WTC11 (cell line): ENCODE results near the gene IZUMO4. TPM values are rescaled to one million over a fixed set of nuclear protein-coding genes. Genes with fewer than 3 reads are reported as not detected.

ENCODE experiments used
- ATAC-seq: fragments of 200-7000 bp; cut with Tn5 transposase; 2 replicates; pipeline ENCODE4 v1.10.0; 2021; ENCODE audit warnings: mild to moderate bottlenecking, moderate library complexity
- CTCF ChIA-PET: fragments of 300-600 bp; sonication (Branson Sonifier 250); formaldehyde crosslinking; loops from one replicate; lab custom pipeline; 2021; ENCODE audit warnings: antibody characterized with exemption; lab: Charles Lee
- POLR2A ChIA-PET: fragments of 350-600 bp; sonication (Branson Sonifier 250); formaldehyde crosslinking; loops from one replicate; lab custom pipeline; 2021; ENCODE audit warnings: antibody characterized with exemption; lab: Charles Lee
- DNase-seq: peaks from one replicate; pipeline ENCODE4 v3.0.0; 2021; ENCODE audit warnings: low spot score
- H3K27ac Mint-ChIP-seq: 2 replicates; pipeline ENCODE4 v1.8.0; 2021; ENCODE audit warnings: mixed read lengths
- H3K27me3 Mint-ChIP-seq: 2 replicates; pipeline ENCODE4 v1.8.0; 2021; ENCODE audit warnings: low read depth, mild to moderate bottlenecking, moderate library complexity, mixed read lengths
- H3K36me3 Mint-ChIP-seq: 2 replicates; pipeline ENCODE4 v1.8.0; 2021; ENCODE audit warnings: mixed read lengths
- H3K4me1 Mint-ChIP-seq: 2 replicates; pipeline ENCODE4 v1.8.0; 2022; ENCODE audit warnings: mixed read lengths
- H3K4me3 Mint-ChIP-seq: 2 replicates; pipeline ENCODE4 v1.8.0; 2021; ENCODE audit warnings: mild to moderate bottlenecking, moderate library complexity, mixed read lengths
- H3K9me3 Mint-ChIP-seq: 2 replicates; pipeline ENCODE4 v1.8.0; 2021; ENCODE audit warnings: mixed read lengths
- AR ChIP-seq: fragments of 250-450 bp; sonication (Bioruptor Pico); IDR thresholded peaks from 2 replicates; pipeline ENCODE4 v1.9.0; 2021; ENCODE audit warnings: mild to moderate bottlenecking
- ARID4B ChIP-seq: sonication (generic); formaldehyde crosslinking; IDR thresholded peaks from 2 replicates; pipeline ENCODE4 v1.8.0; 2023; ENCODE audit warnings: missing genetic modification reagents, mild to moderate bottlenecking, borderline replicate concordance
- ATF3 ChIP-seq: sonication (generic); formaldehyde crosslinking; conservative IDR thresholded peaks from 2 replicates; pipeline ENCODE4 v1.8.1; 2022; ENCODE audit warnings: mild to moderate bottlenecking, missing genetic modification reagents
- CREM ChIP-seq: sonication (generic); formaldehyde crosslinking; IDR thresholded peaks from 2 replicates; pipeline ENCODE4 v1.8.1; 2022; ENCODE audit warnings: mild to moderate bottlenecking, missing genetic modification reagents, moderate library complexity
- E2F1 ChIP-seq: sonication (generic); formaldehyde crosslinking; IDR thresholded peaks from 2 replicates; pipeline ENCODE4 v1.8.0; 2022; ENCODE audit warnings: mild to moderate bottlenecking, missing genetic modification reagents
- E2F4 ChIP-seq: sonication (generic); formaldehyde crosslinking; IDR thresholded peaks from 2 replicates; pipeline ENCODE4 v1.8.1; 2022; ENCODE audit warnings: low read depth, mild to moderate bottlenecking, moderate library complexity, missing genetic modification reagents, borderline replicate concordance
- ETV6 ChIP-seq: sonication (generic); formaldehyde crosslinking; IDR thresholded peaks from 2 replicates; pipeline ENCODE4 v1.8.1; 2022; ENCODE audit warnings: mild to moderate bottlenecking, missing genetic modification reagents
- GRHL2 ChIP-seq: fragments of 250-450 bp; sonication (Bioruptor Pico); IDR thresholded peaks from 2 replicates; pipeline ENCODE4 v1.8.0; 2022; ENCODE audit warnings: mild to moderate bottlenecking, moderate library complexity; ENCODE audit not compliant: insufficient replicate concordance, severe bottlenecking
- HMGXB4 ChIP-seq: sonication (generic); formaldehyde crosslinking; IDR thresholded peaks from 2 replicates; pipeline ENCODE4 v1.8.1; 2023; ENCODE audit warnings: mild to moderate bottlenecking, moderate library complexity, missing genetic modification reagents
- JUN ChIP-seq: sonication (generic); formaldehyde crosslinking; IDR thresholded peaks from 2 replicates; pipeline ENCODE4 v1.8.0; 2023; ENCODE audit warnings: mild to moderate bottlenecking, missing genetic modification reagents
- NR2C2 ChIP-seq: sonication (generic); formaldehyde crosslinking; IDR thresholded peaks from 2 replicates; pipeline ENCODE4 v1.8.0; 2022; ENCODE audit warnings: mild to moderate bottlenecking, missing genetic modification reagents
- TEAD4 ChIP-seq: sonication (generic); formaldehyde crosslinking; IDR thresholded peaks from 2 replicates; pipeline ENCODE4 v1.8.0; 2022; ENCODE audit warnings: mild to moderate bottlenecking, missing genetic modification reagents
- USF1 ChIP-seq: sonication (generic); formaldehyde crosslinking; IDR thresholded peaks from 2 replicates; pipeline ENCODE4 v1.8.0; 2022; ENCODE audit warnings: mild to moderate bottlenecking, missing genetic modification reagents
- total RNA-seq: library from RNA; stranded (reverse); gene quantifications from 3 replicates; pipeline ENCODE4 v1.2.3, GENCODE V29; 2021

Gene IZUMO4
- total RNA-seq, 1 experiment from 2014 or later, result 1.9 TPM

GRCh38 chr19:2122251-2122650, 25.5 kb downstream of the IZUMO4 start (continued):
- TF ChIP-seq ARID4B (CRISPR knock-in tag) (no peak), ATF3 (CRISPR knock-in tag) (no peak), JUN (CRISPR knock-in tag) (no peak)

GRCh38 chr19:2122982-2123381, 26.3 kb downstream of the IZUMO4 start:
- no peak for ATAC-seq
- H3K36me3 Mint-ChIP-seq, result peaks cover 53% of the 10 kb centered on the region
- no peaks in the 10 kb centered on the region for H3K9me3 Mint-ChIP-seq
- H3K4me1 Mint-ChIP-seq, result no peaks in the 10 kb centered on the region
- TF ChIP-seq GRHL2 (CRISPR knock-in tag), result no peak
- no peak for TF ChIP-seq CREM
- TF ChIP-seq AR (CRISPR knock-in tag), result no peak
- no peak for TF ChIP-seq NR2C2 (CRISPR knock-in tag)
- no peak overlapping the region for H3K27ac Mint-ChIP-seq
- ChIA-PET POLR2A (no interaction called here), CTCF (no interaction called here)
- no peak overlapping the region for H3K4me3 Mint-ChIP-seq
- DNase-seq, result no peak
- H3K27me3 Mint-ChIP-seq, result no peaks in the 10 kb centered on the region

- POLR2A ChIA-PET, result no interaction called here
- peak; percentile 69 for DNase-seq
- peaks cover 45% of the 10 kb centered on the region for H3K36me3 Mint-ChIP-seq
- no peaks in the 10 kb centered on the region for H3K27me3 Mint-ChIP-seq
- H3K27ac Mint-ChIP-seq, result no peak overlapping the region
- no peak overlapping the region for H3K4me3 Mint-ChIP-seq
- H3K4me1 Mint-ChIP-seq, result no peaks in the 10 kb centered on the region
- CTCF ChIA-PET, result interaction anchor here (1.0 to 1.1 kb wide), 3 partner anchors 8 to 75 kb away, joined by 3 to 7 read pairs (median 4); no protein-coding TSS in a partner anchor
- H3K9me3 Mint-ChIP-seq, result no peaks in the 10 kb centered on the region
- ATAC-seq, result peak; percentile 69
- TF ChIP-seq AR (CRISPR knock-in tag) (no peak), TEAD4 (CRISPR knock-in tag) (peak; percentile 61; the same call in 1 of the 2 replicates), ETV6 (no peak), HMGXB4 (no peak), ATF3 (CRISPR knock-in tag) (no peak), E2F1 (CRISPR knock-in tag) (peak; percentile 72; the same call in 1 of the 2 replicates), USF1 (CRISPR knock-in tag) (peak; percentile 45; the same call in 1 of the 2 replicates), E2F4 (CRISPR knock-in tag) (peak; percentile 70; the same call in 1 of the 2 replicates)
Measured at GRCh38 chr19:2123682-2124387, 27.1 kb downstream of the IZUMO4 start.
